Sigmoid colon (tissue), 7 donors: ENCODE results near the gene THAP12. TPM values are rescaled to one million over a fixed set of nuclear protein-coding genes. Genes with fewer than 3 reads are reported as not detected.

ENCODE experiments used
- DNase-seq: peaks from one replicate; pipeline ENCODE4 v3.0.0-alpha.2; 2019
- H3K27ac ChIP-seq, 4 donors: fragments of 200-600 bp; sonication (generic); one replicate each; pipeline ENCODE4 v1.5.1; 2016 to 2019; ENCODE audit warnings: mild to moderate bottlenecking in 1 of 4
- H3K27me3 ChIP-seq, 3 donors: fragments of 200-600 bp; sonication (generic); one replicate each; pipeline ENCODE4 v1.5.1; 2019; ENCODE audit warnings: mild to moderate bottlenecking in 1 of 3
- H3K36me3 ChIP-seq, 4 donors: fragments of 200-600 bp; sonication (generic); one replicate each; pipeline ENCODE4 v1.5.1; 2016 to 2019
- H3K4me1 ChIP-seq, 4 donors: fragments of 200-600 bp; sonication (generic); one replicate each; pipeline ENCODE4 v1.5.1; 2017 to 2019
- H3K4me3 ChIP-seq, 4 donors: fragments of 200-600 bp; sonication (generic); one replicate each; pipeline ENCODE4 v1.5.1; 2017 to 2019; ENCODE audit warnings: mild to moderate bottlenecking in 2 of 4, moderate library complexity in 1 of 4
- H3K9me3 ChIP-seq, 4 donors: fragments of 200-600 bp in 3 of 4; sonication (generic) in 3 of 4; one replicate each; pipeline versions ENCODE4 v1.5.1 to v1.6.1; 2013 to 2019
- EP300 ChIP-seq, 4 donors: sonication (generic); formaldehyde crosslinking; IDR thresholded peaks; one replicate each; pipeline ENCODE4 v1.6.1; 2017; ENCODE audit warnings: antibody characterized with exemption in 4 of 4
- POLR2A ChIP-seq, 2 donors: fragments of 450-650 bp; IDR thresholded peaks; one replicate each; pipeline ENCODE4 v1.6.1; 2016; ENCODE audit warnings: antibody characterized with exemption in 2 of 2, mild to moderate bottlenecking in 2 of 2, moderate library complexity in 2 of 2
- POLR2AphosphoS5 ChIP-seq, 4 donors: sonication (generic); formaldehyde crosslinking; IDR thresholded peaks; one replicate each; pipeline ENCODE4 v1.6.1; 2017; ENCODE audit warnings: antibody characterized with exemption in 4 of 4
- WGBS, 2 donors: extraction: QIAGEN DNeasy Blood & Tissue Kit; methylation state at CpG; one replicate each; pipeline ENCODE4 v1.1.7; 2013; 5-methylcytosine and 5-hydroxymethylcytosine counted together
- intact Hi-C: fragments of 100-400 bp; cut with DNase I; formaldehyde crosslinking; loops from one replicate; pipeline ENCODE4 v1.15.1; 2023
- polyA plus RNA-seq, 3 donors: library from polyadenylated mRNA; stranded (reverse); fragments of 200-250 nt; gene quantifications; one replicate each; pipeline ENCODE4 v1.2.3, GENCODE V29; 2013
- total RNA-seq, 4 donors: library from RNA; depleted of rRNA; stranded (reverse); fragments of >200 nt; gene quantifications; one replicate each; pipeline ENCODE4 v1.1.0, GENCODE V29; 2016
- TF ChIP-seq, protein P1 (sequence below), 4 experiments: fragments of 450-650 bp in 3 of 4; fragments of 200-600 bp in 1 of 4; IDR thresholded peaks; one replicate each; pipeline ENCODE4 v1.5.1; 2016 to 2019; ENCODE audit warnings: antibody characterized with exemption in 4 of 4, mild to moderate bottlenecking in 3 of 4, moderate library complexity in 2 of 4
- donor health status: healthy with polysubstance abuse.
- donor health status: Bipolar disorder and iron deficiency.
- donor health status: healthy.

The THAP12 gene
- total and polyA plus RNA-seq, 7 donors = 27.1 to 43.2 (median 30.1) TPM

DNA sequence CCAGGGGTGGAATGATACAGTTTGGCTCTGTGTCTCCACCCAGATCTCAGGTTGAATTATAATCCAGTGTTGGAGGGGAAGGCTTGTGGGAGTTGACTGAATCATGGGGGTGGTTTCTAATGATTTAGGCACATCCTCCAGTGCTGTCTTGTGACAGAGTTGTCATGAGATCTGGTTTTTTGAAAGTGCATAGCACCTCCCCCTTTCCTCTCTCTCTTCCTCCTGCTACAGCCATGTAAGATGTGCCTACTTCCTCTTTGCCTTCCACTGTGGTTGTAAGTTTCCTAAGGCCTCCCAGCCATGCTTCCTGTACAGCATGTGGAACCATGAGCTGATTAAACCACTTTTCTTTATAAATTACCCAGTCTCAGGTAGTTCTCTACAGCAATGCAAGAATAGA is 45.1 kb downstream of the THAP12 start:
- Histone ChIP-seq H3K27me3 (no peaks in the 10 kb centered on the region), H3K27ac (no peak overlapping the region), H3K4me3 (no peak overlapping the region), H3K36me3 (no peaks in the 10 kb centered on the region), H3K9me3 (peaks cover 0 to 10% (median 0%) of the 10 kb centered on the region in 4 donors), H3K4me1 (no peaks in the 10 kb centered on the region)
- intact Hi-C loops = no loop called here
- TF ChIP-seq POLR2AphosphoS5 (IDR thresholded peaks at IDR 0.05) = no peak
- no peak for TF ChIP-seq EP300 (IDR thresholded peaks at IDR 0.05)
- DNase-seq = no peak

DNA sequence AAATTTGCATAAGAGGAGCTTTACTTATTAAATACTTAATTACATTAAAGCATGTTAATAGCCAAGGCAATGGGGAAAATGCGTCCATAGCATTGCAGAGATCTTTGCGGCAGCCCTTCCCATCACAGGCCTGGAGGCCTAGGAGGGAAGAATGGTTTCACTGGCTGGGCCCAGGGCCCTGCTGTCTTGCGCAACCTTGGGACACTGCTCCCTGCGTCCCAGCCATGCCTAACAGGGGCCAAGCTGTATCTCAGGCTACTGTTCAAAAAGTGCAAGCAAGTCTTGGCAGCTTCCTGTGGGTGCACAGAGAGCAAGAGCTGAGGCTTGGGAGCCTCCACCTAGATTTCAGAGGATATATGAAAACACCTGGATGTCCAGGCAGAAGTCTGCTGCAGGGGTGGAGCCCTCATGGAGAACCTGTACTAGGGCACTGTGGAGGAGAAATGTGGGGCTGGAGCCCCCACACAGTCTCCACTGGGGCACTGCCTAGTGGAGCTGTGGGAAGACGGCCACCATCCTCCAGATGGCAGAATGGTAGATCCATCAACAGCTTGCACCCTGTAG is 46.0 kb downstream of the THAP12 start:
- no peak overlapping the region for H3K4me3 ChIP-seq
- H3K36me3 ChIP-seq = no peaks in the 10 kb centered on the region
- H3K27me3 ChIP-seq = no peaks in the 10 kb centered on the region
- no peak for TF ChIP-seq EP300 (IDR thresholded peaks at IDR 0.05)
- no peak overlapping the region for H3K27ac ChIP-seq
- intact Hi-C loops = no loop called here
- no peak for DNase-seq
- 97 to 98% methylated on average over 5 of the region's 5 CpGs for WGBS, 2 donors
- no peaks in the 10 kb centered on the region for H3K4me1 ChIP-seq
- H3K9me3 ChIP-seq = peaks cover 0 to 10% (median 0%) of the 10 kb centered on the region in 4 donors

DNA sequence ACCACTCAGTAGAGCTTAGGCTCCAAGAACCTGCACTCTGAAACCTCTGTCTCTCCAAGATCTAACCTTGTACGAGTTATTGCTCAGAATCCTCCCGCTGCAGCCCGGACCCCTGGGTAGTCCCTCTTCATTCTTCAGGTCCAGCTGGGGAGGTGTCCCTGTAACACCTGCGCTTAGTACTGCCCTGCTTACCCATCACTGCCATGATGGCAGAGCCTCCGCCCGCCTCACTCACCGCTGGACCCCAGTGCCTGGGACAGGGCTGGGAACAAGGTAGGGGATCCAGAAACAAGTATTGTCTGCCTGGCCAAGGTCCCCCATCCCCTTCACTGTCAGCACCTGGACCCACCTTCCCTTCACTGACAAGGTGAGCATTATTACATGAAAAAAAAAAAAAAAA is 50.3 kb downstream of the THAP12 start:
- no peaks in the 10 kb centered on the region for H3K4me1 ChIP-seq
- no peak overlapping the region for H3K4me3 ChIP-seq
- WGBS, 2 donors = 94 to 97% methylated on average over 7 of the region's 7 CpGs
- H3K27ac ChIP-seq = no peak overlapping the region
- intact Hi-C loops = no loop called here
- no peak for DNase-seq
- H3K36me3 ChIP-seq = no peaks in the 10 kb centered on the region
- no peaks in the 10 kb centered on the region for H3K27me3 ChIP-seq
- no peak for TF ChIP-seq EP300 (IDR thresholded peaks at IDR 0.05)
- peaks cover 0 to 10% (median 0%) of the 10 kb centered on the region in 4 donors for H3K9me3 ChIP-seq

DNA sequence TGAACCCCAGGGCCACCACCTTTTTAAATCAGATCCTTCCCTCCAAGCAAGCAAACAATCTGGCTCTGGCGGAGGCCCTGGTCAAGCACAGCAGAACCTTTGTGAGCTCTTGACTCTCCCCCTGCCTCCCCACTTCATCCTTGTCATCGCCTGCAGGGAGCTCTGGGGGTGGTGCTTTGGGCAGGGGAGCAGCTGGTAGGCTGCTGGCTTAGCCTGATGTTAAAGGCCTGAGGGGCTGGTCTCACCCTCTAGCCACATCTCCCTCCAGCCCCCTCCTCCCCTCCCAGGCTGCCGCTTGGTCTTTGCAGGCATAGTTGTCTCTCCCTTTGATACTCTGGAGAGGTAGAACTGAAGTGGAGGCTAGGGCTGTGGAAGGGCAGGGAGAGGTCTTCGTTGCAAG is 50.9 kb downstream of the THAP12 start:
- DNase-seq = no peak

DNA sequence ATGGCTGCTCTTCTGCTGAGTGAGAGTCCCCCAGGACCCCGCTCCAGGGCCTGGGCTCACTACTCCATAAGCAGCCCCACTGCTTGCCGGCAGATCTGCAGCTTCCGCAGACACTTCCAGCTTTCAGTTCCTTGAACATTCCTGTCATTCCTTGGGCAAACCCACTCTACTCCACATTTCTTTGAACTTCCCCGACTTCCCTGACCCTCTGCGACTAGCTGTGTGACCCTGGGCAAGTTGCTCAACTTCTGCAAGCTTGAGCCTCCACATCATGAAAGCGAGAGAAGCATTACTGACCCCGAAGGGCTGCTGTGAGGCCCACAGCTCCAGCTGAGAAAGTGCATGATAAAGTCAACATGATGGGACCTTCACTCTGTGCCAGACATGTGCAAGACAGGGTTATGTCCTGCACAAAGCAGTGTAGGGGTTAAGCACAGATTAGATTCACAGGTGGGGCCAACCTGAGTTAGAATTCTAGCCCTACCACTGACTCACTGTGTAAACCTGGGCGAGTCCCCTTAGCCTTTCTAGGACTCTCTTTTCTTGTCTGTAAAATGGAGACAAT is 51.8 kb downstream of the THAP12 start:
- Histone ChIP-seq H3K4me3 (no peak overlapping the region), H3K4me1 (no peaks in the 10 kb centered on the region), H3K27ac (no peak overlapping the region), H3K9me3 (no peaks in the 10 kb centered on the region), H3K27me3 (no peaks in the 10 kb centered on the region), H3K36me3 (no peaks in the 10 kb centered on the region)
- intact Hi-C loops = no loop called here
- no peak for DNase-seq
- no peak for TF ChIP-seq POLR2AphosphoS5 (IDR thresholded peaks at IDR 0.05)
- TF ChIP-seq EP300 (IDR thresholded peaks at IDR 0.05) = no peak
- TF ChIP-seq, protein P1, sequence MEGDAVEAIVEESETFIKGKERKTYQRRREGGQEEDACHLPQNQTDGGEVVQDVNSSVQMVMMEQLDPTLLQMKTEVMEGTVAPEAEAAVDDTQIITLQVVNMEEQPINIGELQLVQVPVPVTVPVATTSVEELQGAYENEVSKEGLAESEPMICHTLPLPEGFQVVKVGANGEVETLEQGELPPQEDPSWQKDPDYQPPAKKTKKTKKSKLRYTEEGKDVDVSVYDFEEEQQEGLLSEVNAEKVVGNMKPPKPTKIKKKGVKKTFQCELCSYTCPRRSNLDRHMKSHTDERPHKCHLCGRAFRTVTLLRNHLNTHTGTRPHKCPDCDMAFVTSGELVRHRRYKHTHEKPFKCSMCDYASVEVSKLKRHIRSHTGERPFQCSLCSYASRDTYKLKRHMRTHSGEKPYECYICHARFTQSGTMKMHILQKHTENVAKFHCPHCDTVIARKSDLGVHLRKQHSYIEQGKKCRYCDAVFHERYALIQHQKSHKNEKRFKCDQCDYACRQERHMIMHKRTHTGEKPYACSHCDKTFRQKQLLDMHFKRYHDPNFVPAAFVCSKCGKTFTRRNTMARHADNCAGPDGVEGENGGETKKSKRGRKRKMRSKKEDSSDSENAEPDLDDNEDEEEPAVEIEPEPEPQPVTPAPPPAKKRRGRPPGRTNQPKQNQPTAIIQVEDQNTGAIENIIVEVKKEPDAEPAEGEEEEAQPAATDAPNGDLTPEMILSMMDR (IDR thresholded peaks at IDR 0.05) = no peak
- TF ChIP-seq POLR2A (IDR thresholded peaks at IDR 0.05) = no peak
- 85% methylated on average over 8 of the region's 8 CpGs for WGBS, 2 donors

More for the DNA sequence above, 50.9 kb downstream of the THAP12 start:
- H3K9me3 ChIP-seq = peaks cover 0 to 7% (median 0%) of the 10 kb centered on the region in 4 donors
- H3K4me3 ChIP-seq = no peak overlapping the region
- no peaks in the 10 kb centered on the region for H3K4me1 ChIP-seq
- H3K36me3 ChIP-seq = no peaks in the 10 kb centered on the region
- 87 to 93% methylated on average over 4 of the region's 4 CpGs for WGBS, 2 donors
- no peak overlapping the region for H3K27ac ChIP-seq
- intact Hi-C loops = no loop called here
- H3K27me3 ChIP-seq = no peaks in the 10 kb centered on the region
- no peak for TF ChIP-seq POLR2AphosphoS5 (IDR thresholded peaks at IDR 0.05)
- no peak for TF ChIP-seq EP300 (IDR thresholded peaks at IDR 0.05)
- no peak for TF ChIP-seq POLR2A (IDR thresholded peaks at IDR 0.05)

DNA sequence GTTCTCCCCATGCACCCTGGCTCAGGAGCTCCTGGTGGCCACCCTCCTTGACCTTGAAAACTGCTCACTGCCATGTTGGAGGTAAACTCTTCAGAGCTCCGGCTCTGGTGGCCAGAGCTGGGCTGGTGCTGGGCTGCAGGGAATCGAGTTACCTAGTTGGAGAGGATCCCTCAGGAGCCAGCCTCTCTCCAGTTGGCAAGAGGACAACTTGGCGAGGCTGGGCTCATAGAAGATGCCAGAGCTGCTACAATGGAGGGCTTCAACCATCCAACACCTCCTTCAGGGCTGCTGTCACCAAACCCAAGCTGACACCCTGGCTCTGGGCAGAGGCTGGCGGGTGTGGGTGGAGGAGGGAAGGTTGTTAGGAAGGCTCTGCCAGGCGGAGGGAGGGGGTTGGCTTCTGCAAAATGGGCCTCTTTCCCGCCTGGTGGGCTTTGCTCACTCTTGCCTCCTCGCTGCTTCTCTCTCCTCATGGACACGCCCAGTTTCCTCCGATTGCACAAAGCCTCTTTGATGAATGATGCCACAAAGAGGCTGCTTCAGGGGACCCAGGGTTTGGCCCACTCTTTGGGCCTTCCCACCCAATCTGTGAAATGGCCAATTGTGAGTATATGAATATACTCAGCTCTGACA is 53.1 kb downstream of the THAP12 start:
- Histone ChIP-seq H3K4me3 (no peak overlapping the region), H3K27me3 (no peaks in the 10 kb centered on the region), H3K27ac (no peak overlapping the region), H3K4me1 (no peaks in the 10 kb centered on the region), H3K36me3 (no peaks in the 10 kb centered on the region), H3K9me3 (no peaks in the 10 kb centered on the region)
- no peak for DNase-seq
- intact Hi-C loops = no loop called here
- TF ChIP-seq EP300 (IDR thresholded peaks at IDR 0.05) = no peak
- TF ChIP-seq, protein P1 (IDR thresholded peaks at IDR 0.05) = no peak
- no peak for TF ChIP-seq POLR2A (IDR thresholded peaks at IDR 0.05)
- no peak for TF ChIP-seq POLR2AphosphoS5 (IDR thresholded peaks at IDR 0.05)
- 93% methylated on average over 9 of the region's 9 CpGs for WGBS, 2 donors
